RCC 7860 (cell line): ENCODE results near the gene KANK2.

Experiments
- DNase-seq: peaks from one replicate; pipeline ENCODE4 v3.0.0-alpha.2; 2015; ENCODE audit warnings: low spot score
- FAIRE-seq: peaks from 2 replicates; lab custom pipeline; 2012; peaks lifted over from hg19 to GRCh38; lab: Jason Lieb, UNC

The KANK2 gene

GRCh38 chr19:11226716-11227166, 29.4 kb upstream of the KANK2 start:
- no peak for DNase-seq
- FAIRE-seq, result no peak

GRCh38 chr19:11225815-11226214, 28.5 kb upstream of the KANK2 start:
- no peak for FAIRE-seq
- DNase-seq, result no peak

GRCh38 chr19:11225172-11225571, 27.8 kb upstream of the KANK2 start:
- no peak for FAIRE-seq

GRCh38 chr19:11224429-11224828, 27.1 kb upstream of the KANK2 start:
- no peak for FAIRE-seq
- DNase-seq, result no peak

More at GRCh38 chr19:11225172-11225571, 27.8 kb upstream of the KANK2 start:
- DNase-seq, result no peak

- DNase-seq, result no peak
Measured at GRCh38 chr19:11223200-11223599, 25.9 kb upstream of the KANK2 start.

GRCh38 chr19:11221082-11221598, 23.8 kb upstream of the KANK2 start:
- DNase-seq, result no peak
- no peak for FAIRE-seq

More at GRCh38 chr19:11223200-11223599, 25.9 kb upstream of the KANK2 start:
- FAIRE-seq, result no peak

GRCh38 chr19:11214387-11214786, 17.0 kb upstream of the KANK2 start:
- FAIRE-seq (no peak), DNase-seq (no peak)

GRCh38 chr19:11210656-11210928, 13.2 kb upstream of the KANK2 start:
- DNase-seq (no peak), FAIRE-seq (no peak)

GRCh38 chr19:11209839-11210655, 12.7 kb upstream of the KANK2 start:
- no peak for FAIRE-seq
- DNase-seq, result no peak

GRCh38 chr19:11208561-11209471, 11.5 kb upstream of the KANK2 start:
- FAIRE-seq (no peak), DNase-seq (no peak)

GRCh38 chr19:11205939-11206570, 8.7 kb upstream of the KANK2 start:
- DNase-seq (no peak), FAIRE-seq (no peak)

GRCh38 chr19:11204943-11205349, 7.6 kb upstream of the KANK2 start:
- peak; percentile 81 for FAIRE-seq
- peak; percentile 43 for DNase-seq

- no peak for DNase-seq
- FAIRE-seq, result no peak
Measured at GRCh38 chr19:11204076-11204602, 6.8 kb upstream of the KANK2 start.

- FAIRE-seq (peak; percentile 38), DNase-seq (peak; percentile 78)
Measured at GRCh38 chr19:11203194-11204075, 6.1 kb upstream of the KANK2 start.

GRCh38 chr19:11202488-11203193, 5.3 kb upstream of the KANK2 start:
- FAIRE-seq (no peak), DNase-seq (no peak)

- DNase-seq (no peak), FAIRE-seq (no peak)
Measured at GRCh38 chr19:11201791-11202190, 4.4 kb upstream of the KANK2 start.

GRCh38 chr19:11200931-11201330, 3.6 kb upstream of the KANK2 start:
- FAIRE-seq, result no peak
- DNase-seq, result no peak

GRCh38 chr19:11200015-11200574, 2.8 kb upstream of the KANK2 start:
- no peak for DNase-seq
- FAIRE-seq, result no peak

GRCh38 chr19:11199517-11199916, 2.2 kb upstream of the KANK2 start:
- DNase-seq, result no peak
- FAIRE-seq, result no peak
